GM12878 (cell line): ENCODE measurements around the gene GRIPAP1. TPM values are rescaled to one million over a fixed set of nuclear protein-coding genes. Genes with fewer than 3 reads are reported as not detected.

ENCODE experiments used
- ATAC-seq: fragments of 200-7000 bp; cut with Tn5 transposase; 3 replicates; pipeline ENCODE4 v1.9.1; 2020; ENCODE audit warnings: mild to moderate bottlenecking, moderate library complexity
- BruUV-seq: library from RNA; stranded (reverse); fragments of 400-500 nt; replicated peaks from 2 replicates; lab custom pipeline; 2021; lab: Mats Ljungman, UMichigan
- CTCF ChIA-PET: fragments of 300-600 bp; sonication (Branson Sonifier 250); formaldehyde crosslinking; extraction: SDS; loops from one replicate; lab custom pipeline; 2021; ENCODE audit warnings: inconsistent platforms; lab: Yijun Ruan, JAX
- POLR2A ChIA-PET: fragments of 350-600 bp; formaldehyde crosslinking; extraction: SDS; loops from one replicate; lab custom pipeline; 2021; ENCODE audit warnings: inconsistent platforms; lab: Charles Lee
- RAD21 ChIA-PET: fragments of 300-600 bp; sonication (Branson Sonifier 250); formaldehyde crosslinking; loops from one replicate; lab custom pipeline; 2023; ENCODE audit warnings: antibody characterized with exemption; ENCODE audit not compliant: unreplicated experiment; lab: Charles Lee
- SMC1A ChIA-PET: fragments of 300-600 bp; sonication (Branson Sonifier 250); formaldehyde crosslinking; loops from one replicate; lab custom pipeline; 2023; ENCODE audit not compliant: unreplicated experiment, uncharacterized antibody; lab: Charles Lee
- DNase-seq: peaks from one replicate; pipeline ENCODE4 v3.0.0-alpha.2; 2011; ENCODE audit warnings: low read depth, low spot score
- FAIRE-seq: peaks from 3 replicates; lab custom pipeline; 2011; peaks lifted over from hg19 to GRCh38; lab: Jason Lieb, UNC
- H2AFZ ChIP-seq: 2 replicates; pipeline ENCODE4 v1.6.0; 2011; ENCODE audit warnings: low read depth, low read length, control low read depth; ENCODE audit not compliant: control insufficient read depth
- H3K27ac ChIP-seq: 2 replicates; pipeline ENCODE4 v1.5.1; 2011; ENCODE audit warnings: control low read depth; ENCODE audit not compliant: control insufficient read depth, insufficient read depth
- H3K27me3 ChIP-seq, 2 experiments: replicated peaks in 1 of 2; 2 replicates each; pipeline versions ENCODE4 v1.6.0 to v1.6.1; 2011; ENCODE audit warnings: low read length in 1 of 2; ENCODE audit not compliant: control insufficient read depth in 2 of 2, insufficient read depth in 2 of 2
- H3K36me3 ChIP-seq, 2 experiments: 2 replicates each; pipeline ENCODE4 v1.5.1; 2011; ENCODE audit warnings: low read length in 1 of 2; ENCODE audit not compliant: control insufficient read depth in 2 of 2, insufficient read depth in 2 of 2
- H3K4me1 ChIP-seq: 2 replicates; pipeline ENCODE4 v1.6.1; 2011; ENCODE audit warnings: mild to moderate bottlenecking, low read length, moderate library complexity, mixed read lengths; ENCODE audit not compliant: control insufficient read depth, insufficient read depth
- H3K4me2 ChIP-seq: 2 replicates; pipeline ENCODE4 v1.6.0; 2011; ENCODE audit warnings: control low read depth; ENCODE audit not compliant: control insufficient read depth, insufficient read depth
- H3K4me3 ChIP-seq: fragments of 200-600 bp; sonication (generic); 2 replicates; pipeline ENCODE4 v1.5.1; 2016
- H3K79me2 ChIP-seq: 2 replicates; pipeline ENCODE4 v1.6.0; 2011; ENCODE audit warnings: low read length; ENCODE audit not compliant: control insufficient read depth, insufficient read depth
- H3K9ac ChIP-seq: 2 replicates; pipeline ENCODE4 v1.8.0; 2011; ENCODE audit warnings: low read length, control low read depth, mixed read lengths; ENCODE audit not compliant: control insufficient read depth, insufficient read depth
- H3K9me3 ChIP-seq: replicated peaks from 3 replicates; pipeline ENCODE4 v1.5.1; 2011; ENCODE audit warnings: mild to moderate bottlenecking, low read length; ENCODE audit not compliant: control insufficient read depth, insufficient read depth
- H4K20me1 ChIP-seq: 2 replicates; pipeline ENCODE4 v1.6.0; 2011; ENCODE audit not compliant: control insufficient read depth, insufficient read depth
- LARP7 ChIP-seq: fragments of 450-650 bp; IDR thresholded peaks from 2 replicates; pipeline ENCODE4 v1.6.1; 2017; ENCODE audit warnings: mild to moderate bottlenecking
- POLR2A ChIP-seq: IDR thresholded peaks from 2 replicates; pipeline ENCODE4 v1.6.1; 2011; ENCODE audit warnings: low read depth, mild to moderate bottlenecking, low read length
- POLR2AphosphoS2 ChIP-seq: IDR thresholded peaks from 2 replicates; pipeline ENCODE4 v1.6.1; 2011; ENCODE audit warnings: low read depth, mild to moderate bottlenecking, low read length, improper control_type of control experiment, moderate library complexity
- RAD21 ChIP-seq: IDR thresholded peaks from 2 replicates; pipeline ENCODE4 v1.6.1; 2011; ENCODE audit warnings: mild to moderate bottlenecking, low read depth, low read length, moderate library complexity; ENCODE audit not compliant: insufficient read depth
- SMC3 ChIP-seq: IDR thresholded peaks from 2 replicates; pipeline ENCODE4 v1.6.1; 2011; ENCODE audit warnings: low read length, improper control_type of control experiment, borderline replicate concordance
- SPI1 ChIP-seq: IDR thresholded peaks from 2 replicates; pipeline ENCODE4 v1.6.1; 2011; ENCODE audit warnings: low read depth, mild to moderate bottlenecking, low read length, moderate library complexity, borderline replicate concordance; ENCODE audit not compliant: insufficient read depth
- SRF ChIP-seq, 2 experiments: IDR thresholded peaks; 2 replicates each; pipeline ENCODE4 v1.6.1; 2011; ENCODE audit warnings: low read depth in 2 of 2, low read length in 2 of 2, mild to moderate bottlenecking in 1 of 2, moderate library complexity in 1 of 2
- TARDBP ChIP-seq: IDR thresholded peaks from 2 replicates; pipeline ENCODE4 v1.6.1; 2016; ENCODE audit warnings: borderline replicate concordance
- WGBS: methylation state at CpG from one replicate; pipeline ENCODE4 v1.1.6; 2016; ENCODE audit warnings: low lambda C conversion rate; ENCODE audit not compliant: insufficient replicate concordance, insufficient coverage; ENCODE audit errors: missing lambda C conversion rate; 5-methylcytosine and 5-hydroxymethylcytosine counted together
- in situ Hi-C: fragments of 300-500 bp; cut with MboI; formaldehyde crosslinking; loops from 9 replicates; pipeline ENCODE4 v1.14.3; 2018; ENCODE audit warnings: mixed read lengths
- intact Hi-C: fragments of 100-400 bp; cut with micrococcal nuclease; formaldehyde crosslinking; loops from one replicate; pipeline ENCODE4 v1.14.2; 2022; ENCODE audit not compliant: unreplicated experiment
- polyA plus RNA-seq, 11 experiments: library from polyadenylated mRNA; depleted of rRNA in 4 of 11; unstranded in 6 of 11; stranded (reverse) in 5 of 11; fragments of >200 nt; fragmentation: Nextera tagmentation in 4 of 11; fragmentation: Illumina TruSeq in 1 of 11; extraction: Ambion mirVana in 4 of 11; extraction: Trizol in 1 of 11; gene quantifications; 1 replicate in 1 of 11; 2 replicates in 10 of 11; pipeline versions ENCODE4 v1.2.1 to v1.2.3, GENCODE V29; 2011 to 2016; ENCODE audit warnings: inconsistent platforms in 2 of 11, missing spikeins in 2 of 11, low read depth in 1 of 11
- total RNA-seq, 4 experiments: library from RNA; depleted of rRNA in 3 of 4; stranded (reverse); fragments of >200 nt in 3 of 4; fragmentation: Illumina TruSeq in 1 of 4; extraction: Trizol in 1 of 4; gene quantifications; 2 replicates each; pipeline versions ENCODE4 v1.2.1 to v1.2.3, GENCODE V29; 2013 to 2021
- TF ChIP-seq, protein P1 (sequence below): IDR thresholded peaks from 2 replicates; pipeline ENCODE4 v1.6.1; 2011; ENCODE audit warnings: low read depth, low read length, improper control_type of control experiment, borderline replicate concordance
- TF ChIP-seq, protein P2 (sequence below): IDR thresholded peaks from 2 replicates; pipeline ENCODE4 v1.6.1; 2012; ENCODE audit warnings: low read length, inconsistent platforms
- TF ChIP-seq, protein P3 (sequence below), 3 experiments: IDR thresholded peaks in 2 of 3; conservative IDR thresholded peaks in 1 of 3; 2 replicates each; pipeline ENCODE4 v1.5.1; 2011; ENCODE audit warnings: low read depth in 3 of 3, low read length in 3 of 3, mild to moderate bottlenecking in 3 of 3, control low read depth in 2 of 3, moderate library complexity in 2 of 3, inconsistent platforms in 1 of 3, mixed read lengths in 1 of 3; ENCODE audit not compliant: control insufficient read depth in 2 of 3, insufficient read depth in 1 of 3; ENCODE audit errors: extremely low read depth in 1 of 3

The GRIPAP1 gene
- total and polyA plus RNA-seq, 10 of the 15 experiments (the other 5 are each of a cell fraction or from before 2014, with no cell fraction given) = 4.2 to 44.7 (median 25.8) TPM

DNA sequence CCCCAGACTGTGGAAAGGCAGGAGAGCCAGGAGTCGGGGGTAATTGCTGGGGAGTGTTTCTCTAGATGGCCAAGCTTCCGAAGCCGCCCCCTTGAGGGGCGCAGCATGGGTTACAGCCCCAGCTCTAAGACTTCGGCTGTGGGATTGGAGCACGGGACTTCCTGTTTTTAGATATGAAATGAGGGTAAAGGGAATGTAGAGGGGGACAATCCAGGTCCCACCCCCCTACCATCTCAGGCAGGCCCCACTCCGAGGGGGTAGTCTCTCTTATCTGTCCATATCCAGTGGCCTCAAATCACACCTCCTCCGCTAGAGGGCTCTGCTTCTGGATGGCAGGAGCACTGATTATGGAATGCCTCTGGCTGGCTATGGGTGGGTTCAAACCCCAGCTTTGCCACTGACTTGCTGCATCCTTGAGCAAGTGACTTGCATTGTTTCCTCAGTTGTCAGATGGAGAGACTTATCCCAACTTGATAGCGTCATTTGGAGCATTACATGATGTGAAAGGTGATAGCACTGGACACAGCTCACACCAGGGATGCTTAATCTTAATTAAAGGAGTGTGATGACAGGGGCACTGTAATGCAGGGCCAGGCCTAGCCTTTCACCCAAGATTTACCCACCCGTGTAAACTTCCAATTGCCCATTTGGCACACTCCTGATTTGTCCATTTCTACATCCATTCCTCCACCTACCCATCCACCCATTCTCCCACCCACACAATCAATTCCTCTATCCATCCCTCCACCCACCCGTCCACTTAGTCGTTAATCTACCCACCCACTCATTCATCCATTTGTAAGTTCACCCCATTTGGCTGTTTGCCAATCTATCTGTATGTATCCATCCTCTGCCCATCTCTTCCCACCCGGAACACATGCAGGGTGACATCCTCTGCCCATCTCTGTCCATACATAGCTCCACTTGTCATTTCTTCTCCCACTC lies 29.6 kb downstream of the GRIPAP1 start:
- no peak overlapping the region for H3K4me3 ChIP-seq
- ChIA-PET SMC1A (interaction anchor here (2.3 kb wide), 1 partner anchor 71 kb away, joined by 8 read pairs; no protein-coding TSS in a partner anchor), CTCF (interaction anchor here (0.5 to 2.4 kb wide), 8 partner anchors 9 to 516 kb away, joined by 3 to 16 read pairs (median 4); partner anchors contain the start of gene TFE3), RAD21 (interaction anchor here (1.0 to 1.4 kb wide), 2 partner anchors 30 to 74 kb away, joined by 3 to 4 read pairs; partner anchors contain the start of genes GRIPAP1, PQBP1 and TIMM17B), POLR2A (interaction anchor here (0.6 to 1.0 kb wide), 2 partner anchors 15 to 1467 kb away, joined by 3 read pairs; partner anchors contain the start of gene OTUD5)
- H4K20me1 ChIP-seq = no peaks in the 10 kb centered on the region
- DNase-seq = no peak
- intact Hi-C loops = loop anchor here (1.0 kb wide), 1 partner anchor 71 kb away; the partner anchor contains the start of gene TFE3
- H3K4me2 ChIP-seq = peak overlapping the region; percentile 25; the same call in 1 of the 2 replicates
- H3K27ac ChIP-seq = no peak overlapping the region
- H2AFZ ChIP-seq = no peak overlapping the region
- FAIRE-seq = peak; percentile 56
- no peak overlapping the region for H3K9ac ChIP-seq
- H3K27me3 ChIP-seq = no peaks in the 10 kb centered on the region
- in situ Hi-C loops = no loop called here
- 44% methylated on average over 13 of the region's 13 CpGs for WGBS
- peak; percentile 89 for ATAC-seq
- H3K4me1 ChIP-seq = peaks cover 5% of the 10 kb centered on the region
- TF ChIP-seq POLR2AphosphoS2 = no peak
- no peak for TF ChIP-seq SRF (IDR thresholded peaks at IDR 0.05; ENCODE audit: low read depth in 2 of 2, low read length in 2 of 2)
- no peak for TF ChIP-seq LARP7
- TF ChIP-seq, protein P1, sequence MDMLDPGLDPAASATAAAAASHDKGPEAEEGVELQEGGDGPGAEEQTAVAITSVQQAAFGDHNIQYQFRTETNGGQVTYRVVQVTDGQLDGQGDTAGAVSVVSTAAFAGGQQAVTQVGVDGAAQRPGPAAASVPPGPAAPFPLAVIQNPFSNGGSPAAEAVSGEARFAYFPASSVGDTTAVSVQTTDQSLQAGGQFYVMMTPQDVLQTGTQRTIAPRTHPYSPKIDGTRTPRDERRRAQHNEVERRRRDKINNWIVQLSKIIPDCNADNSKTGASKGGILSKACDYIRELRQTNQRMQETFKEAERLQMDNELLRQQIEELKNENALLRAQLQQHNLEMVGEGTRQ = no peak
- TF ChIP-seq, protein P2, sequence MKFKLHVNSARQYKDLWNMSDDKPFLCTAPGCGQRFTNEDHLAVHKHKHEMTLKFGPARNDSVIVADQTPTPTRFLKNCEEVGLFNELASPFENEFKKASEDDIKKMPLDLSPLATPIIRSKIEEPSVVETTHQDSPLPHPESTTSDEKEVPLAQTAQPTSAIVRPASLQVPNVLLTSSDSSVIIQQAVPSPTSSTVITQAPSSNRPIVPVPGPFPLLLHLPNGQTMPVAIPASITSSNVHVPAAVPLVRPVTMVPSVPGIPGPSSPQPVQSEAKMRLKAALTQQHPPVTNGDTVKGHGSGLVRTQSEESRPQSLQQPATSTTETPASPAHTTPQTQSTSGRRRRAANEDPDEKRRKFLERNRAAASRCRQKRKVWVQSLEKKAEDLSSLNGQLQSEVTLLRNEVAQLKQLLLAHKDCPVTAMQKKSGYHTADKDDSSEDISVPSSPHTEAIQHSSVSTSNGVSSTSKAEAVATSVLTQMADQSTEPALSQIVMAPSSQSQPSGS = no peak
- TF ChIP-seq SMC3 = peak; percentile 28; the same call in 1 of the 2 replicates
- TF ChIP-seq SPI1 = peak; percentile 6; the same call in 1 of the 2 replicates
- peak; percentile 39; the same call in 1 of the 2 replicates for TF ChIP-seq RAD21
- no peak for TF ChIP-seq TARDBP
- TF ChIP-seq, protein P3, sequence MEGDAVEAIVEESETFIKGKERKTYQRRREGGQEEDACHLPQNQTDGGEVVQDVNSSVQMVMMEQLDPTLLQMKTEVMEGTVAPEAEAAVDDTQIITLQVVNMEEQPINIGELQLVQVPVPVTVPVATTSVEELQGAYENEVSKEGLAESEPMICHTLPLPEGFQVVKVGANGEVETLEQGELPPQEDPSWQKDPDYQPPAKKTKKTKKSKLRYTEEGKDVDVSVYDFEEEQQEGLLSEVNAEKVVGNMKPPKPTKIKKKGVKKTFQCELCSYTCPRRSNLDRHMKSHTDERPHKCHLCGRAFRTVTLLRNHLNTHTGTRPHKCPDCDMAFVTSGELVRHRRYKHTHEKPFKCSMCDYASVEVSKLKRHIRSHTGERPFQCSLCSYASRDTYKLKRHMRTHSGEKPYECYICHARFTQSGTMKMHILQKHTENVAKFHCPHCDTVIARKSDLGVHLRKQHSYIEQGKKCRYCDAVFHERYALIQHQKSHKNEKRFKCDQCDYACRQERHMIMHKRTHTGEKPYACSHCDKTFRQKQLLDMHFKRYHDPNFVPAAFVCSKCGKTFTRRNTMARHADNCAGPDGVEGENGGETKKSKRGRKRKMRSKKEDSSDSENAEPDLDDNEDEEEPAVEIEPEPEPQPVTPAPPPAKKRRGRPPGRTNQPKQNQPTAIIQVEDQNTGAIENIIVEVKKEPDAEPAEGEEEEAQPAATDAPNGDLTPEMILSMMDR (IDR thresholded peaks at IDR 0.05 in 2 of 3, conservative IDR thresholded peaks at IDR 0.05 in 1 of 3; ENCODE audit: control insufficient read depth in 2 of 3, extremely low read depth in 1 of 3, insufficient read depth in 1 of 3, low read depth in 3 of 3, low read length in 3 of 3) = peak; percentile 46 to 57 (median 56)
- no peak; the same call in 1 of the 2 replicates for TF ChIP-seq POLR2A
- no peaks in the 10 kb centered on the region for H3K79me2 ChIP-seq
- H3K36me3 ChIP-seq = no peaks in the 10 kb centered on the region; a peak in 2 of 4 replicates
- no TSS peak for BruUV-seq
- H3K9me3 ChIP-seq = no peaks in the 10 kb centered on the region; the same call in 2 of the 3 replicates
